ENCODE measurements around the gene AGAP1.
"Not testable (repeated sequence)": the region's sequence is repeated elsewhere in the genome, so short reads cannot be mapped to it uniquely, and the experiment has no call there.

AGAP1 gene

DNA sequence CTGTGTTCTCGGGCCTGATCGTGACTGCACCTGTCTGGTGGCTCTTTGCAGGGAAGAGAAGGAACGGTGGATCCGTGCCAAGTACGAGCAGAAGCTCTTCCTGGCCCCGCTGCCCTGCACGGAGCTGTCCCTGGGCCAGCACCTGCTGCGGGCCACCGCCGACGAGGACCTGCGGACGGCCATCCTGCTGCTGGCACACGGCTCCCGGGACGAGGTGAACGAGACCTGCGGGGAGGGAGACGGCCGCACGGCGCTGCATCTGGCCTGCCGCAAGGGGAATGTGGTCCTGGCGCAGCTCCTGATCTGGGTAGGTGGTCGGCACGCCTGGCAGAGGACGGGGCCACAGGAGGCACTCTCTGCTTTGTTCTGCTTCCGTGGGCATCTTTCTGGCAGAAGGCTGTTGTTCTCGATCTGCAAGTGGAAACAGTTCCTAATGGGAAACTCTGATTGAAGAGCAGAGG is 626.3 kb downstream of the AGAP1 start:
- no peak for DNase-seq

DNA sequence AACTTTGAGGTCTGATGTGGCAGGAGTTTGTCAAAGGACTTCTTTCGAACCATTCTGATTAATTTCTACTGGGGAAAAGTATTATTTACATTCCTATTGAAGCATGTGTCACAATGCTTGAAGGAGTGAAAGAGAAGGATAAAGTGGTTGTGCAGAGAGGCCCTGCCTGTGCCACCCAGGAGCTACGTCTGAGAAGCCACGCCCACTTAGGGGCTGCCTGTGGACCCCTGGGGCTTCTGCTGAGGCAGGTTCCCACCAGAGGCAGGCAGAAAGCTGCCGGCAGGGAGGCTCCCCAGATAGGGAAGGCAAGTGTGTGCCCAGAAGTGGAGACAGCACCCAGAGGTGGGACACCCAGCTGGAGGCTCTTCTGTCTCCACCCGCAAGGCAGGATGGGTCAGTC is 627.0 kb downstream of the AGAP1 start:
- DNase-seq: no peak

DNA sequence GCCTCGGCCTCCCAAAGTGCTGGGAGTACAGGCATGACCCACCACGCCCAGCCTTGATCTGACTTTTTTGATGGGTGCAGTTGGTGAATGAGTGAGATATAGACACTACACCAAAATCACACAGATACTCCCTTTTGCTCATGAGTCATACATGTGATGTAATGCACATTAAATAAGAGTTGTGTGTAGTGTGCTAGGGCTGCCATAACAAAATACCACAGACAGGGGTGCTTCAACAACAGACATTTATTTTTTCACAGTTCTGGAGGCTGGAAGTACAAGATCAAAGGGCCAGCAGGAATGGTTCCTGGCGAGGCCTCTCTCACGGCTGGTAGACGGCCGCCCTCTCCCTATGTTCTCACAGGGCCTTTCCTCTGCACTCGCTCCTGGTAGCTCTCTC is 627.7 kb downstream of the AGAP1 start:
- DNase-seq: peak; percentile 6

DNA sequence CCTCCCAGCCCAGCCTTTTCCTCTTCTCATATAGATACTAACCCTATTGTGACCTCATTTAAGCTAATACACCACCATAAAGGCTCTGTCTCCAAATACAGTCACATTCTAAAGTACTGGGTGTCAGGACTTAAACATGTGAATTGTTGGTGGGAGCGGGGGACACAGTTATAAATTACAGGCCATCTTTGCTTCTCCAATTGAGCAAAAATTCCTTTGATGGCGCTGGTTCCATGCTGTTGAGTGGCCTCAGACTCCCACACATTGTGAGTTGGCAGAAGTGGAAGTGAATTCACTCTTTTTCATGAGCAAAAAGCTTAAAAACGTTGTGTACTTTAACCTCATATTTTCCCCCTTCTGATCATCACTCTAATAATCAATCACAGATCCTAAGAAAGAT is 628.4 kb downstream of the AGAP1 start:
- DNase-seq: no peak

DNA sequence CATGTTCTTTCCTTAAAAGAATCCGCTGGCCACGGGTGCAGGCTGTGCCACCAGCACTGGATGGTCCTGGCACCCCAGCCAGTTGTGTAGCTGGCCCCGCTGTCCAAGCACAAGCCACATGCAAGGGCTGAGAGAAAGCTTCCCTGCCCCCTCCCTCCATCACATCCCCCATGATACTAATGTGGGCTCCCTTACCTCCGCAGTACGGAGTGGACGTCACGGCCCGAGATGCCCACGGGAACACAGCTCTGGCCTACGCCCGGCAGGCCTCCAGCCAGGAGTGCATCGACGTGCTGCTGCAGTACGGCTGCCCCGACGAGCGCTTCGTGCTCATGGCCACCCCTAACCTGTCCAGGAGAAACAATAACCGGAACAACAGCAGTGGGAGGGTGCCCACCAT is 629.9 kb downstream of the AGAP1 start:
- DNase-seq: no peak

DNA sequence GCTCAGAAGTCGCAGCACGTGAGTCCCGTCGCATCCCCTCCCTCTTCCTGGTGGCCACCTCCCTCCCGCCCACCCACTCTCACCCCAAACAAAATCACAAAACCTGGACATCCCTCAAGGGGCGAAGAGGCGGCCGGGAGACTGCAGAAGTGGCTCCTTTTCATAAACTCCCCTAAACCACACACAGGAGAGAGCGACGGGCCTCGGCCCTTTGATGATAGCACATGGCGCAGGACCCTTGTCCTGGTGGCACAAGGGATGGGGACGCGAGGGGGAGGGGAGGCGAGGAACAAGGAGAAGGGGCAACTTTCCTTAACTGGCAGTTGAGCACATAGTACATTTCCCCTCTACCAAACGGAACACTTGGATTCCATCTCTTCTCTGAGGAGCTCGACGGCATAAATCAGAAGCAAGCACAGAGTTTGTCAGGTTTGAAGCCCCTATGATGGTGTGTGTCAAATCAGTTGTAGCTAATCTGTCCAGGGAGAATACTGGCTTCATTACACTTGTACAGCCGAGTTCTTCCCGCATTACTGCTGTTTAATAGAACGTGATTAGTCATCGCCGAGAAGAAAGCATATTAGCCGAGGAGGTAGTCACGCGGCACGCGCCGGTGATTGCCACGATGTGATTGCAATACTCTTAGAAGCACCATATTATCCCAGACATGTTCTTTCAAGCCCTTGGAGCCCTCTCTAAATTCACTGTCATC is 630.5 kb downstream of the AGAP1 start:
- DNase-seq: no peak

DNA sequence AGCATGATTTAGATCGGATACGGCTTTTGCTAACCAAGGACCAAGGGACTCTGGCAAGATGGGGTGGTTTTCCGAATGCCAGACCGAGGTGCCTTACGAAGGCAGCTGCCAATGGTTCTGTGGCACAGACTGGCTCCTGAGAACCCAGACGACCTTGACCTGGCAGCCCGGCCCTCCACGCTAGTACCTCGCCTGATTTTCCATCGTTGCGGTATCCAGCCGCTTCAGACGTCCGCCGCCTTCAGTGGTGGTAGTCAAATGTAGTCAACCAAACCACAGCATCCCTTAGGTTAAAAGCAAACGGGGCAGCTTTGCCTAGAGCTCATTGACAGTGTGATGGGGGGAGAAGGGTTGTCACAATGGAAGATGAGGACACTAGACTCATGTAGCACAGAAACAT is 631.7 kb downstream of the AGAP1 start:
- no peak for DNase-seq

DNA sequence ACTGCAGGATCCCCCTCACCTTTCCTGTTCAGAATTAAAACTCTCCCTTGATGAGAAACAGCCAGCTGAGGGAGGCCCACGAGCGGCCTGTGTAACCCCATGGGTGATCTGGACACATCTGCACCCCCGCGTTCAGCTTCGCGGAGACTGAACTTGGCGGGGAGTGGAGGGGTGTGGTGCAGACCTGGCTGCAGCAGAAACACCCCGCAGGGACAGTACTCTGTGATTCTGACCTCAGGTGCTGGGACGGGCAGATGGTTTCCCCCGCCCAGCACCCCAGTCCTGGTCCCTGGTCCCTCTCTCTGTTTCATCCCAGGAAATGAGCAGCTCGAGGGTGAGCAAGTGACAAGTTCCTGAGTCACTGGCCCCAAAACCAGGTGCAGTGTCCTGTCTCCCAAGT is 633.2 kb downstream of the AGAP1 start:
- DNase-seq: no peak

DNA sequence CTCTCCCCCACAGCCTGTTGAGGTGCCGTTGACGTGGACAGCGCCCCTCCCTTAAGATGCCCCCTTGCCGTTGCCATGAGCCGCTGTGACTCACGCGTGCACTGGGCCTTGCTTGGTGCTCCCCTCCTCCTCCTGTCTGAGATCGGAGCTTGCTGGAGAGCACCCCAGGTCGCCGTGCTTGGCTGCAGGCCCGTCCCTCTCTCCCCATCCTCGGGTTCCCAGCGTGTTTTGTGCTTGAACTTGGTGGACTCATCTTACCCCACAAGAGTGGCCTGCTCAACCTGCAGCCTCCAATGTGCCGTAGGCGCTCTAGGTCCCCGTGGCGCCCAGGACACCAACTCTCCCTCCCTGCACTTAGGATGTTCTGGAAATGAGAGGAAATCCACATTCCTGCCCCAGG is 634.5 kb downstream of the AGAP1 start:
- no peak for DNase-seq

DNA sequence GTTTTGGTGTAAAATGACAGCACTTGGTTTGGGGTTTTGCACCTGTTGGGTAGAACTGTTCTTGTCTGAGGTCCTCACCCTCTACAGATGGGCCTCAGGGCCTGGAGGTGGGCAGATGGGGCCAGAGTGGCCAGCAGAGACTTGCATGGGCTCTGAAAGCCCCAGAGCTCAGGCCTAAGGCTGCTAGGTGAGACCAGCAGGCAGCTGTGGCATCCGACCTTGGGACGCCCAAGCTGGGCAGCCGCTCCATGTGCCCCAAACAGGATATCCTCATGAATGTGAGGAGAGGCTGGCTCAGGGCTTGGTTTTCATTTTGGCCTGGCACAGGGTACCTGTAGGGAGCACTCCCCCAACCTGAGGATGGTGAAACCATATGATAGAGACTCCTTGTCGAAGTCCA is 636.1 kb downstream of the AGAP1 start:
- no peak for DNase-seq

DNA sequence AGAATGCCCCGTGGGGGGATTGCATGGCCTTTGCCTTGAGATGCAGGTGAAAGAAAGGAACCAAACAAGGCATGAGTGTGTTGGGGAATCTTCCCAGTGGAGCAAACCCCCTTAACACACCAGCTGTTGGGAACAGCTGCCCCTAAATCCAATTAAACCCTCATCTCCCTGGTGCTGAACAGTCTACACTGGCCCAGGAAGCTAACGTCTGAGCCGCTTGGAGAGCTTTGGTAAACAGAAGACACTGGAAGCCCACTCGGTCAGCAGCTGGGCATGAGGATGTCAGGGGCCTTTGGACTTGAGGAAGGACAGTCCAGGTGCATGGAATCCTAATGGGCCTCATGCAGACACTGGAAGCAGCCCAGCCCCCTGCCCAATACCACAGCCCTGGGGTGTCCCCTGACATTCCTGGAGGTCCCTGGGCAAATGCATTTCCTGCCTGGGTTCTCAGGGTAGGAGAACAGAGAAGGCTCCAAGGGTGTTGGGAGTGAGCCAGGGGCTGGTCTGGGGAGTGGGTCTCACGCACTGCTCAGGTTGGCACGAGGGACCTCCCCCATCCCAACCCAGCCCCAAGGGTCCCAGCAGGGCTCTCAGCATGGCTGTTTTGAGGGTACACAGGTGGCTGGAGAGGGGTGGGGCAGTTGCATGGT is 636.6 kb downstream of the AGAP1 start:
- no peak for DNase-seq

DNA sequence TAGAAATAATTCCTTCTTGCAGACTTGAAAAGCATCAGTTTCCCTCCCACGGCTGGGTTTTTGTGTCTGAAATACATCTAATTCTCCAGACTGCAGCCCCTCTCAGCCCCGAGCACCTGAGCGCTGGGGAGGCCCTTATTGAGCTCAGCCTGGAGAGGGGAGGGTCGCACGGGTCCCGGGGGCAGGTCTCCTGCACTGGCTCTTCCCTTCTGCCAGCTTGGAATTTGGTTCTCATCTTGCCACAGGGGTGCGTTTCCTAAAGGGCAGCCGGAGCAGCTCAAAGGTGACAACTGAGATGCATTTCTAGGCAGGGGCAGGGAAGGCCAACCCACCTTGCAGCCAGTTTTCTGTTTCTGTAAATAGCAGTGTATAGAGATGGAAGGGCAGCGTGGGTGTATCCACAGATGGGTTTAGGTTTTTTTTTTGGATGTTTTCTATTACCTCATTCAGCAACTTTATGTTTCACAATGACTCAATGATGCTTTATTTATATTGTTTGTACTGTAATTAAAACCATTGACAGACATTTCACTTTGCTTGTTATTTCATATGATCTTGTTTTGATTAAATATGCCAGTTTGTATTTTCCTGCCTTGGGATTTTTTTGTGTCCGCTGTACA is 637.3 kb downstream of the AGAP1 start:
- no peak for DNase-seq

DNA sequence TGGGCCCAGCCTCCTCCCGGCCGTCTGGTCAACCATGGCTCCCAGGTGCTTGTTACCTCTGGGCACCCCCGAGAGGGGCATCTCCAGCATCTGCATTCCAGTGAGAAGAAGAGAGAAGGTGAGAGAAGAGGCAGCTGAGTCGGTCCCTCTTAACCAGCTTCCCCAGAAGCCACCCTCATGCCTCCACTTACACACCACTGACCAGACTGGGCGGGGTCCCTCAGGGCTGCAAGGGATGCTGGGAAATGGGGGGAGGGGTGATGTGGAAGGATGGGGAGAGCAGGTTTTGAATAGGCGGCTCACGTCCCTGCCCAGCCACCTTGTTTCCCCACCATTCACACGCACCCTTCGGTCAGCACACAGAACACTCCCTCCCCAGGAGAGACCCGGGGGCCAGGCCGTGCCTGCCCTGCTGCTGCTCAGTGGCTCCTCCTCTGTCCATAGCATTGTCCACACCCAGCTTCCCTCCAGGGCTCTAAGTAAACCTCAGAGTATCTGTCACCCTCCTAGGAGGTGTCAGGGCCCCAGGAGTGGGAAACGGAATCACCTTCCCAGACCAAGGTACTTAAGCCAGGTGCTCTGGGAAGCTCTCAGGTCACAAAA is 639.7 kb downstream of the AGAP1 start:
- DNase-seq: no peak

DNA sequence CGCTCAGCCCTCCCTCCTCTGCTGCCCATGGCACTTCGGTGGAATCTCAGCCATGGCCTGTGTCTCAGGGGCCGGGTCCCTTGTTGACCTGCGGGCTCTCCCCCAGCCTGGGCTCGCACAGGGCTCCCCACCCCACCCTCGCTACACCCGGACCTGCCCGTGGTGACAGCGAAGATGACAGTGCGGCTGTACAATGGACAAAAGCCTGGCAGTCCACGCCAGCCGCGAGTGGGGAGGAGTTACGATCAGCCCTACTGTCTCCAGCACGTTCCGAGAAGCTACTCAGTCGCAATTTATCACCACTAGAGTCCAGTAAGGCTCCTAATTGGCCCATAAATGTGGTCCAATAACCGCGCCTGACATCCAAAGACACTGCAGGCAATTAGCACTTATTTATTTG is 642.7 kb downstream of the AGAP1 start:
- no peak for DNase-seq

DNA sequence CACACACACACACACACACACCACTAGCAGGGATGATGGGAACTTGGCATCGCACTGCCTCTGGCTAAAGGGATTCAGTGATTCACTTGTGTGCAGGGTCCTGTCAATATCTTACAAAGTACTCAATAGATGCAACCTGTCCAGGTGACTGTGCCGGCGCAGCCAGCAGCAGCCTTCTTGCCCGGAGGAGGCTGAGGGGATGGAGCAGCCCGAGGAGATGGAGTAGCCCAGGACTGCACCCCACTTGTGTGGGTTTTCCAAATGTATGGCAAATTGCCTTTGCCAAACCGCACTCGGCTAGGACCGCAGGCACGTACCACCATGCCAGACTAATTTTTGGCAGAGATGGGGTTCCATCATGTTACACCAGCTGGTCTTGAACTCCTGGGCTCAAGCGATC is 643.2 kb downstream of the AGAP1 start:
- no peak for DNase-seq

DNA sequence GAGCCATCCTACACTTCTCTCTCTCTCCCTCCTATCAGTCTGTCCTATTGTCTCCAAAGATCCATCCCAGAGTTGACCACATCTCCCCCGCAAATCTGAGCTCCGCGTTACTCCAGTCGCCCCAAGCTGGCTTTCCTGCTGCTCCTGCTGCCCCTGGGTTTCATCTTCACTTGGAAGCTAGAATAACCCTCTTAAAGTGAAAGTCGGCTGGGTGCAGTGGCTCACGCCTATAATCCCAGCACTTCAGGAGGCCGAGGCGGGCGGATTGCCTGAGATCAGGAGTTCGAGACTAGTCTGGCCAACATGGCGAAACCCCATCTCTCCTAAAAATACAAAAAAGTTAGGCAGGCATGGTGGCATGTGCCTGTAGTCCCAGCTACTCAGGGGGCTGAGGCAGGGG is 647.8 kb downstream of the AGAP1 start:
- not testable (repeated sequence) for DNase-seq

DNA sequence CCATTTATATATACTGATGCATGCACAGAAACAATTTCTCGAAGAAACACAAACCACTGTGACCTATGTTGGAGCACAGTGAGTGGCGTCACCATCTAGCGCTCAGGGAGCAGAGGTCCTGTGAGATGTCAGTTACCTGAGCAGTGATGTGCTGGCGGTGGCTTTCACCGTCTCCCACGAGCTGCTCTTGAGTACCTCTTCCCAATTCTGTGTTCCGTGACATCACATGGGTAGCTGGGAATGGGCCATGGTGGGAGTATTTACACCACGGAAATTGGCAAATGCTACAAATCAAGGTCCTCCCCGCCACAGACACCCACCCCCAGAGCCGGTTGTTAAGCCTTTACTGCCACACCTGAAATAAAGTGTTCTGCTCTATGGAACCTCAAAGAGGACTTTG is 650.0 kb downstream of the AGAP1 start:
- DNase-seq: no peak

DNA sequence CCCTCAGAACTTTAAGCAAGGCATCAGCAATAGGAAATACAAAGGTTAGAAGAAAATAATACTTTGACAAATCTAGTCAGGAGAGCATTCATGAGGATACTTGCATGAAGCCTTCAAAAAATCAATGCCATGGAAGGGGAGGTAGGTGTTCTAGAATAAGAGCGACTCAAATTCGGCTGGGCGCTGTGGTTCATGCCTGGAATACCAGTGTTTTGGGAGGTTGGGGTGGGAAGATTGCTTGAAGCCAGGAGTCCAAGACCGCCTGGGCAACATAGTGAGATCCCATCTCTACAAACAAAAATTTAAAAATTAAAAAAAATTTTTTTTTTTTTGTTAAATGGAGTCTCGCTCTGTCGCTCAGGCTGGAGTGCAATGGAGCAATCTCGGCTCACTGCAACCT is 652.6 kb downstream of the AGAP1 start:
- no peak for DNase-seq

DNA sequence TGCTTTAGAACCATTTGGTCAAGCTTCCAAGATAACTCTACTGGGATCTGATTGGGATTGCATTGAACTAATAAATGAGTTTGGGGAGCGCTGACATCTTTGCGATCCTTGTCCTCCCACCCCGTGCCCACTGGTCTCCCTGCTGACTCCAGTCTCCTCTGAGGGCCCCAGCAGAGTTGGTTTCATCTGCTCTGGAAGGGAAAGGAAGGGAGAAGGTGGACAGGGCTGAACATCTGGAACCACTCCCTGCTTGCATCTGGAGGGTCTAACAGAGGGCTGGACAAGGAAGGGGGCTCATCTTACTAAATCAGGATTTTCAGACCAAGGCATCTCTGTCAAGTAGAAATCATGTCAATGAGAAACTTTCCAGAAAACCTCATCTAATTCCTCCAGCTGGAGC is 661.6 kb downstream of the AGAP1 start:
- DNase-seq: no peak

DNA sequence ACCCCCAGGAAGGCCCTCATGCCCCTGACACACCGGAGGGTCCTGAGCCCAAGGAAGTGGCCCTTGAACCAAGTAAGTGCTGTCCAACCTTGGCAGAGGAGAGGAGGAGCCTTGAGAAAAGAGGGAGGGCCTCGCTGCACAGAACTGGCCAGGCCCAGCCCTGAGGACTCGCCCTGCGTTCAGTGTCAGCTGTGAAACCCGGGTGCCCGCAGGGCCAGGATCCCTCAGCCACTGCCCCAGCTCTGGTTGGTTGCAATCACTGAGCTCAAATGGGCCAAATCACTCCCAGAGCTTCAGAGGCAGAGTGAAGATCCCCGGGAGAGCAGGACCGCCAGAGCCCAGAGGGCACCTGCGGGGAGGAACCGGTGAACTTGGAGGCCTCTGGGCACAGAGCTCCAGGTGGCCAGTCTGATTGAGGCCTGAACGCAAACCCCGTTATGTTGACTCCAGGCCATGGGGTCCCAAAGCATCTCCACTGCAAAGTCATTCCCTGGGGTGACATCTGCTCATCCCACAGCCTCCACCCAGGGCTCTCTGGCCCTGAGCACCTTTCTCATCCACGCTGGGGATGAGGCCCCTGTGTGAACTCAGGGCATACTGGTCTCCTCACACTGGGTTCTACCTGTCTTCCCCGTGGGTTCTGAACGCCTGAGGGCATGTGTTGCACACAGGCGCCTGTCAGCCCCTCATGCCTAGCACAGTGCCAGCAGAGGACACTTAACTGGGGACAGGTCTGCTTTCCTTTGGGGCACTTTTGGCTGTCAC is 662.4 kb downstream of the AGAP1 start:
- DNase-seq: no peak

DNA sequence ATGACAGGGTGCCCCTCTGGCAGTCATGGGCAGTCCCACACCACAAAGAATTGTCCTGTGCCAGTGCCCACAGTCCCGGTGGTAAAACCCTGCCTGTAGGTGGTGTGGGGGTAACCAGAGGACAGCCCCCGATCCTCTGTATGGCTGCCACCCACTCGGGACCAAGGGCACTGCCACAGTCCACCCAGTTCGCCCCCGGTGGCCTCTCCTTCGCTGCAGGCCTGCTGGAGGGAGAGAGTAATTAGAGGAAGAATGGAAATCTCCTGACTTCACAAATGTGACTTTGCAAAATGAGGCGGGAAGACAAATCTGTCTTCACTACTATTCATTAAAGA is 663.0 kb downstream of the AGAP1 start:
- no peak for DNase-seq

DNA sequence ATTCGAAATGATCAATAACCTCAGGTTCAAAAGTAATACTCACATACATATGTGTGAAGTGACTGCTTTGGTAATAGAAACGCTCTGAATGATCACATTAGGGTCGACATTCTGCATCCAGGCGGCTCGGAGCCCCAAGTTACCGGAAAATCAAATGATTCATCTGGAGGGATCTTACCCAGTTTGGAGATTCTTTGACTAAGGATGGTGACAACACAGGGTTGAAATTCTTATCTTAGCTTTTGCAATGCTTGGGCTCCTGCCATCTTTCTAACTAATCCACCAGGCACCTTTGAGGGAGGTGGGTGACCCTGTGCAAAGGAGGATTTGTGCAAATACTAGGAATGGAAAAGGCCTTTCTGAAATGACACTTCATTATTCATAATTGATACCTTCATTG is 663.5 kb downstream of the AGAP1 start:
- DNase-seq: no peak

DNA sequence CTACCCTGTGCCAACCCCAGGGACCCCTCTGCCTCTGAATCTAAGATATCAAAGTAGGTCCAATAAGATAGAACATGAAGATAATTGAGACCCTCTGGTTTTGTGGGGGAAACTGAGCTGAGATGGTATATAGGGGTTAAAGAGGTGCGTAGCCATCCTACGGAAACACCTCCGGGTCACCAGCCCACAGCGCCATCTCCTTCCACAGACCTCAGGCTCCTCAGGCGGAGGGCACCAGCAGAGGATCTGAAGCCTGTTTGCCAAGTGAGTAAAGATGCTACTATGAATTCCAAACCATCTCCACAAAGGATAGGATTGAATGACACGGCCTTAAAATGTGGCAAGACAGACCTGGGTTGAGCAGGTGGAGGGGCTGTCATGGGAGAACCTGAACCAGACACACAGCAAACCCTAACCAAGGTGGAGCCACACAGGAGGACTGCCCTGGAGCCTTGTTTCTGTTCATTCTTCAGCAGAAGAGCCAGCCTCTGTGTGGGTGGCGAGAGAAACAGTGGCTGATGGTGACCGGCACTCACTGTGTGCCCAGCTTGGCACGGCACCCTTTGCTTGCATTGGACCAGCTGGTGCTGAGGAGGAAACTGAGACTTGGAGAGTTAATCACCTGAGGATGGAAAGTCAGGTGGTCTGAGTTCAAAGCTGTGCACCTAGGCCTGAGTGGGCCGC is 664.1 kb downstream of the AGAP1 start:
- DNase-seq: no peak

Data from EL (cell line).